GM21360 (cell line): ENCODE data around the gene OR8D2.
A peak's percentile ranks its signal among the peaks of the same experiment; 100 is the strongest.

Experiments
- ATAC-seq: cut with Tn5 transposase; IDR thresholded peaks from one replicate; pipeline ENCODE4 v1.9.1; 2021; ENCODE audit warnings: mild to moderate bottlenecking, moderate library complexity; ENCODE audit not compliant: unreplicated experiment

The OR8D2 gene, protein sequence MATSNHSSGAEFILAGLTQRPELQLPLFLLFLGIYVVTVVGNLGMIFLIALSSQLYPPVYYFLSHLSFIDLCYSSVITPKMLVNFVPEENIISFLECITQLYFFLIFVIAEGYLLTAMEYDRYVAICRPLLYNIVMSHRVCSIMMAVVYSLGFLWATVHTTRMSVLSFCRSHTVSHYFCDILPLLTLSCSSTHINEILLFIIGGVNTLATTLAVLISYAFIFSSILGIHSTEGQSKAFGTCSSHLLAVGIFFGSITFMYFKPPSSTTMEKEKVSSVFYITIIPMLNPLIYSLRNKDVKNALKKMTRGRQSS

DNA sequence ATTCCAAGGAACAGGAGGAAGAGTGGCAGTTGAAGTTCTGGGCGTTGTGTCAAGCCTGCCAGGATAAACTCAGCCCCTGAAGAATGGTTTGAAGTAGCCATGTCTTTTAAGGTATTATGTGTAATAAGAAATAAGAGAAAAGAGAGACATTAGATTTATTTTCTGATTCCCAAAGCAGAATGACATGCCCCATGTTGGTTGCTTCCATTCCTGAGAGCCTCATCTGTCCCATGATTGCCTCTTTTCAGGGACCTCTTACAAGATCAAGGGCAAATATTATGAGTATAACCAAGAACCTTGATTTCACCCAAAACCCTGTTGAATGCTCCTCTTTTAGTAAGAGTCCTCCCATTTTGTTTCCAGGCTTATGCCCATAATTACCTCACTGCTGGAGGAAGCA, at the start of gene OR8D2:
Gene OR8D2 (minus strand): TSS at position 101 of the 400 bp plus-strand sequence. CDS start 0 bp downstream, at position 101.
- no peak for ATAC-seq

DNA sequence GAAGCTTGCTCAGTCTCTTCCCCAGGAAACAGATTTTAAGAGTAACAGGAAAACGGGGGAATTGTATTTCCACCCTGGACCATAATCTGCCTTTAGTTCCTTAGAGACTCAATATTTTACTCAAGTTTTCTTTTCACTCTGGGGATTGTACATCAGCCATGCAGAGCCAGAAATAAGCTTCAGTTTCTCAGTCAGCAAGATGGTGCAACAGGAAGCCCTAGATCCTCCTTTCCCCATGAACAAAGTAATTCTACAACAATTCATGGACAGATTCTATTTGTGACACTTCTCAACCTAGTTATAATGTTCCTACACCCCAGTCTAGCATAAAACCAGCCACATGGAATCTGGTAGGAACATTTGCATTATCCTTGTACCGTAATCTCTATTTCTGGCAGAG, 39.6 kb upstream of the OR8D2 start:
- ATAC-seq, result no peak

DNA sequence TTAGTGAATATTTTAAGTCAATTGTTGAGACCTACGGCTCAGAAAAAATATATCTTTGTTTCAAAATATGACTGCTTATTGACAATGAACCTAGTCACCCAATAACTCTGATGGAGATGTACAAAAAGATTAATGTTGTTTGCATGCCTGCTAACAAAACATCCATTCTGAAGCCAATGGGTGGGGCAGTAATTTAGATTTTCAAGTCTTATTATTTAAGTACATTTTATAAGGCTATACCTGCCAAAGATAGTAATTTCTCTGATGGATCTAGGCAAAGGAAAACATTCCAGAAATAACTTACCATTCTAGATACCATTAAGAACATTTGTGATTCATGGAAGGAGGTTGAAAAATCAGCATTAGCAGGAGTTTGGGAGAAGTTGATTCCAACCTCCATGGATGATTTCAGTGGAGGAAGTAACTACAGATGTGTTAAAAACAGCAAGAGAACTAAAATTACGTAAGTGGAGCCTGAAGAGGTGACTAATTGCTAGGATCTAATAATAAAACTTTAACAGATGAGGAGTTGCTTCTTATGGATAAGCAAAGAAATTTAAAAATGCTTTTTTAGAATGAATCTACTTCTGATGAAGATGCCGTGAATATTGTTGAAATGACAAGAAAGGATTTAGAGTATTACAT, 26.4 kb upstream of the OR8D2 start:
- ATAC-seq, result no peak

DNA sequence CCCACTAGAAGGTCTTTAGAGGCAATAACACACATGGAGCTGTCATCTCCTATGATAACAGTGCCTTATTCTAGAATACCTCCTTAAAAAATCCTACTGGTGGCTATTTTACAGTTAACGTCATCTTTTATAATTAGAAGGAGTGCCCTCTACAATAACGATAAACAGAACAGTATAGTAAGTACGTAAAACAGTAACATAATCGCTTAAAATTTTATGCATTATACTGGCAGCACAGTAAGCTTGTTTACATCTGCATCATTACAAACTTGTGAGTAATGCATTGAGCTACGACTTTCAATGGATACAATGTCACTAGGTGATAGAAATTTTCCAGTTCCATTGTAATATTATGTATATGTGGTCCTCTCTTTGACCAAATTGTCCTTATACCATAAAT, 24.3 kb upstream of the OR8D2 start:
- ATAC-seq, result no peak

DNA sequence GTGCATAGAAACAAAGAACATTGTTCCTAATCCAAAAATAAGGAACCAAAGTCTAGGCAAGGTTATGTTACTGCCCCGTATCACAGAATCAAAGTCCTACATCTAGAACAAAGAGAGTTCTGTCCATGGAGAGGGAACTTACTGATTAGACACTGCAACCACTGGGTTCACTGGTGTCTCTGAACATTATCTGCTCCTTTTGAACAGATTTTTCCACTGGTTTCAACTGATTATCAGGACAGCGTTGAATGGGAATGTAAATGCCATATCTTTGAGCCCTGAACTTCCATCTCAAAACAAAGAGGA, 20.1 kb upstream of the OR8D2 start:
- ATAC-seq, result no peak

DNA sequence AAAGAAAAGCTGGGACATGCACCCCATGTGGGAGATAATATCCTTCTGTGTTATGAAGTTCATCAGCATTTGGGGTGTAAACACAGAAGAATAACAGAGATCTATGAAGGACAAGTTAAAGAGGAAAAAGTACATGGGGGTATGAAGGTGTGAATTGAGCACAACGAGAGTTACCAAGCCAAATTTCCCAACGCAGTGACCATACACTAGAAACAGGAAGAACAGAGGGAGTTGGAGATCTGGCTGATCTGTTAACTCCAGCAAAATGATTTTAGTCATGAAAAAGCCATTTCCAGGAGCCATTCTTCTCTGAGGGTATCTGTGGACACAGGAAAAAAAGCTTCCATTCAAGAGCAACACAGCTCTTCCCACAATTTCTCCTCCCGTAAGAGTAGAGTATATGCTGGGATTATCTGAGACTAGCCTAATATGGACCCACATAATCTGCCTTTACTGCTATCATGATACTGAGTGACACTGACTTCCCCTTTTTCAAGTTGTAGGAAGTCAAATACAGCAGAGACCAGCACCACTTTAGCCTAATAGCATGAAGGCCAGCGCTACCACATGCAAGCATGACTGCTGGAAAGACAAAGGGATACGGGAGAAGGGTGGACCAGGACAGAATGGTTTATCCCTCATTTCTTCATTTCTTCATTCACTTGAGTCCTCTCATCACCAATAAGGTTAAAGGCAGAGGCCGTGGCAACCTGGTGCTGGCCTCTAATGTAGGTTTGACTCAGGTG, 19.6 kb upstream of the OR8D2 start:
- ATAC-seq, result no peak

DNA sequence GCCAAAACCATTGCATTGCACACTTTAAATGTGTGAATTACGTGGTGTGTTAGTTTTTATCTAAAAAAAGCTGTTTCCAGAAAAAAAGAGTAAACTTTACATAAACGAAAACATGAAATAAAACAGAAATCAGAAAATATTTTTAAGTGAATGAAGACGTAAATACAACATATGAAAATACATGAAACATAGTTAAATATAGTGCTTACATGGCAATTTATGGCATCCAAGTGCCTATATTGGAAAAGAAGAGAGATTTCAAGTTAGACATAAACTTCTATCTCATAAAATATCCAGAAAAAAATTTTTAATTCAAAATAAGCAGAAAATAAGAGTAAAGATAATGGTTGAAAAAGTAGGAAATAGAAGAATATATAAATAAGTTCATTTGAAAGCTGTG, 11.9 kb upstream of the OR8D2 start:
- no peak for ATAC-seq

DNA sequence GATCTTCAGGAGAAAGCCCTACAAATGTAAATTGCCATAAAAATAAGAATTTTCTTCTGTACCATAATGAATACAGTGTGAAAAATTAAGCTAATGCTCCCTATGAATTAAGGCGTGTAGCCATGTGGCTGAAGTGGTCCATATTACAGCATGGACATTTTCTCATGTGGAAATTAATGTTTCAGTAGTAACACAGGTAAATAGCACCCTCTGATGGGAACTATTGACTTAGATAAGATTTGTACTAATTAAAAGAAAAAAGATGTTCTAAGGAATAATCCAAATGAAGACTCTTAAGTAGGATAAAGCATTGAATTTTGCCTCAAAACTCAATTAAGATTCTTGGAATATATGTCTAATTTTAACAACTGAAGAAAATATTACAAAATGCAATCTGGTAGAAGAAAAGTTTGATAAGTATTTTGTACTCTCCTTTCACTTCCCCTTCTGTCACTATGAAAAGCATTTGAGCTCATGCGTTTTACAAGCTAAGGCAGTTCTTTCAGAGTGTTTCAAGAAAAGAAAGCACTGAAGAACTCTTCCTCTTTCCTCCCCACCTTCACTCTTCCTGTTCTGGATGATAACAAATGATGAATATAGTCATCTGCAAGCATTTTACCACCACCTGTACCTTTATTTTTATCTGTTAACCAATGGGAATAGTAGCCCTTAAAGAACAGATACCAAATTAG, 9.9 kb upstream of the OR8D2 start:
- peak; percentile 95 for ATAC-seq

DNA sequence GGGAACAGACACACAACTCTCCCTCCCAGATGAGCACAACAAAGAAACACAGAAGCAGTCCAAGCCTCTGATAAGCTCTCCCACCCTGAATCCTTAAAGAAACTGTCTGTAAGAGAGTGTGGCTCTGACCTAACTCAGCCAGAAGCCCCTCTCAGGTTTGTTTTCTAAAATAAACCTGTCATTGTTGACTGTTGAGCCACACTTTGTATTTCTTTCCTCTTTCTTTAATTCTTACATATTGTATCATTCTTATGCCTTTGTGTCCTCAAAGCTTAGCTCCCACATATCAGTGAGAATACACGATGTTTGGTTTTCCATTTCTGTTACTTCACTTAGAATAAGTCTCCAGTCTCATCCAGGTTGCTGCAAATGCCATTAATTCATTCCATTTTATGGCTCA, 7.8 kb upstream of the OR8D2 start:
- ATAC-seq, result no peak

DNA sequence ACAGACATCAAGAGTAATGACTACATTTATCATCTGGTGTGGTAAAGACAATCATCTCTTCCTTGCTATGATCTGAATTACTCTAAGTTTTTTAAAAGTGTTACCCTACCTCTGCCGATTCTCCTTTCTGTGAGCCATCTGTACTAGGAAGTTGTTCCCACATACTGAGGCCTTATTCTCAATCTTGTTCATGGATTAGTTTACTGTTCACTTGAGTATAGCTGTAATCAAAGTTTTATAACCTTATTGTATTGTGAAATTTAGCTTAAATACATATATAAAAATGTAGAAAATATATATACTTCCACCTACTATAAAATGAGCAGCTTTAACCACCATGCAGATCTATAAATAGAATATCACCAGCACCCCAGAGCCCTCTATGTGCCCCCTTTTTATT, 2.4 kb upstream of the OR8D2 start:
- no peak for ATAC-seq

DNA sequence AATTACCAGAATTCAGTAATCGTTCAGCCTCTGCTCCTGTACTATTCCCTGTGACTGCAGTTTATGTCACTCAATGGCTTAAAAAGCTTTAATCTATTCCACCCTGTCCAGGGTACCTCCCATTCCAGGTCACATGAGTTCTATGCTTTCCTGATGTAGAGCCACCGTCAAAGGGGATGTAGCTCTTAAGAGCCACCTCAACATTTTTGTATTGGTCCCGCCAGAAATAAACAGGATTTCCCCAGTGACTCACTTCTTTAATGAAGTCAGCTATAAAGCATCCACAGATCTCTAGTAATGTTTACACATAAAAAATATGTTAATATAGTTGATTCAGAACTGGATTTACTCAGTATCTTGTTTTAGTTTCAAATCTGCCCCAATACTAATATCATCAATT, 4.9 kb downstream of the OR8D2 start:
- ATAC-seq, result no peak

DNA sequence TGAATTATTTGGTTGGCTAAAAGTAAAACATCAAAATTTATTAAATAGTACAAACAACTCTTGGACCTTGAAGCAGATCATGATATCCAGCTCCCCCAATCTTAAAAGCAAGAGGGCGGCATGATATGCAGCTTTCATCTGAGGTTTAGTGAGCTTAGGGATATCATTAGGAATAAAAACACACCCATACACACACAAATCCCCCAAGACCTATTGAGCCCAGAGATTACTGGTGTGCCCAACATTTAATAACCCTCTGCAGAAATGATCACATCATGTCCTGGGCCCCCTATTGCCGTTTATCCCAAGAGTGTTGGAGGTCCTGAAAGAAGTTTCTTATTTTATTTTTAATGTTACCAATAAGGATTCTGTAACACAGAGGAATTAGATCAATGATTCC, 6.1 kb downstream of the OR8D2 start, which contains the start of gene OR8D1:
Gene OR8D1 (minus strand): TSS at position 101 of the 400 bp plus-strand sequence. CDS start 3,183 bp downstream, outside the sequence.
- no peak for ATAC-seq

DNA sequence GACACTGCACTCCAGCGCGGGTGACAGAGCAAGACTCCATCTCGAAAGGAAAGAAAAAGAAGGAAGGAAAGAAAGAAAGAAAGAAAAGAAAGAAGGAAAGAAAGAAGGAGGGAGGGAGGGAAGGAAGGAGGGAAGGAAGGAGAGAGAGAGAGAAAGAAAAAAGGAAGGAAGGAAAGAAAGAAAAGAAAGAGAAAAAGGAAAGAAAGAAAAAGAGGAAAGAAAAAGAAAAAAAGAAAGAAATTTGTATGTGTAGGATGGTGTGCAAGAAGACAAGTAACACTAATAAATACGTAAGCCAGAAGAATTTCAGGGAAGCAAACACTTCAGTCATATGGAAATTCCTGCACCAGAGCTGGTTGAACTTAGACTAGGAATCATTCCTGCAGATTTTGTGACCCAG, 6.9 kb downstream of the OR8D2 start:
- no peak for ATAC-seq

DNA sequence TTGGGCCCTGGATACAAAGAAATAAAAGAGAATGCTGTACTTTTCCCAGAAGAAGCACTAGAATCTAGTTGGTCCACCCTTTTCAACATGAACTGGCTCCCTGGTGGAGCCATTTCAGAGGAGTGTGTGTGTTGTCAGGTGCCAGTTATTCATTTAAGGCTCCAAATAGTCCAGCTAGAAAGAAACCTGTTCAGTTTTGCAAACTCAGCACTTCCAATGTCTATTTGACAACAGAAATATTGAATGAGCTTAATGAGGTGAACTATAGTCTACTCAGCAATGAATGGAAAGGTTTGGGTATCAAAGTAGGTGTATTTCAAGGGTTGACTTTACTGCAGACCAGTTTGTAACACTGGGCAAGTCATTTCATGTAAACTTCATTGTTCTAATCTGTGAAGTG, 8.3 kb downstream of the OR8D2 start:
- no peak for ATAC-seq

DNA sequence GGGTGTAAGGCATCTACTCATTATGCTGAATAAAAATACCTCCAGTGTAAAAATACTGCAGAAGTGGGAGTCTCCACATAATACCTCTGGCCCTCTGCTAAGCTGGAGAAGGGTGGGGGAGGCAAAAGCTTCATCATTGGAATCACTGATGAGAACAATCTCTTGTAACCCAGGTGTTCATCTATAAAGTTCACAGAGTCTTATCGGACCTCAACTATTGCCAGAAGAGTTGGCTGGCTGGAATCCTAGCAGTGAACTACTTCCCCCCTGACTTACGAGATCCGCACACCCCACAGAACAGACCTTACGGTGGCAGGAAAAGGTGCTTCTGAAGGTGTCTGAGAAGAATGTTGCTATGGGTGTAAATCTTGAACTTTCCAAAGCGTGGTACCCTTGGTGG, 8.7 kb downstream of the OR8D2 start:
- no peak for ATAC-seq

DNA sequence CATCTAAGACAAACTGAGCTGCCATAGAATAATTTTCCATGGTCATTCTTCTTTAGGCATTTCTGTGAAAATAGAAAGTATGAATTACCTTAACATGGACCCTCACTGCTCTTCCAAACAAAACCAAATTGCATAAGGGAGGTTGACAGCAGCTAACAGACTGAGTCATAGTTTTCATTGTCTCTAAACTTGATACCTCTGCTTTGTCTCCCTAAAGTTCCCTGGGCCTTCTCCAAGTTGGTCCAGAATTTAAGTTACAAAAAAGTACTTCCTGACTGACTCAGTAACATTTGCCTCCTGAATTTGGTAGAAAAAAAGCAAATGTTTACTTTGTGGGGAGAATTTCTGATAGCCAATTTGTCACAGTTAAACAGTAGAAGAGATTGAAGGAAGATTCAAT, 9.3 kb downstream of the OR8D2 start:
- ATAC-seq, result no peak

DNA sequence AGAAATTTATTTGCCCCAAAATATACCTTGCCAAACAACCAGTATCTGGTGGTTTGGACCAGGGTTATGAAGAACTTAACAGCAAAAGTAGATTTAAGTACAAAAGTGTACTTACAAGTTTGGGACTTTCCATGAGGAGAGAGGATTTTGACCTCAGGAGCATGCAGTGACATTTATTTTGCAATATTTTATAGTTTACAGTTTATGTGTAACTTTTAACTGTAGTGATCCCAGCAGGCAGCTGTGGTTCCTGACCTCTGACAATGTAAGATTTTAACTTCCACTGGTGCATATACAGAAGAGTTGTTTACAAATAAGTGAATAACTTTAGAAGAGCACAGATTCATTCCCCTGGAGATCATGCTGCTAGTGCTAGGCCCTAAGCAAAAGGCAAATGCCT, 12.9 kb downstream of the OR8D2 start:
- no peak for ATAC-seq

DNA sequence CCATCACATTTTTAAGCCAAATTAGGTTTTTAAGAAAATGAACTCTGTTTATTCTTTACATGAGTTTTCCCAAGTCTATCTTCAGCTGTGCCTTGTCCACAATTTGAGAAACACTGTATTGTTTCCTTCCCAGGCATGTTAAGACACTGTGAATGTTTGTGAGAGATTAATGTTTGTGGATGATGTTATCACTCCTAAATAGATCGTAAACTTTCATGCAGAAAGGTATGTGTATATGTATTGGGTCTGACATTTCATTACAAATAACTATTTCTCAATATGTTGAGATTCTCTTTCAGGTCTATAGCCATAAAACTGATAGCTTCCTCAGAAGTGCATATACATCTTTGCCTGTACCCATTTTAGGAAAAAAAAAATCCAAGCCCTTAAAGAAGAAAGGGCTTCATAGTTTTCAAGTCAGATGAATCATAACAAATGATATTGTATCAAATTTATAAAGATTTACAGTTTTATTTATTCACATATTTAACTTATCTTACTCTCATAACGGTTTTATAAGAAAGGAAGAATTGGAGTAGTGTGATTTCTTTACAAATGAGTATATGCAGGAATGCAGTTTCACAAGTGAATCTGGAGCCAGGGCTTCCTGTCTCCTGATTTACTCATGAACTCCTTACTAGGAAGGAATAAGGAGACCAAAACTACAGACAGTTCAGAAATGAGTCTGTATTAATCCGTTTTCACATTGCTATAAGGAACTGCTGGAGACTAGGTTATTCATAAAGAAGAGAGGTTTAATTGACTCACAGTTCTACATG, 17.5 kb downstream of the OR8D2 start:
- ATAC-seq, result no peak

DNA sequence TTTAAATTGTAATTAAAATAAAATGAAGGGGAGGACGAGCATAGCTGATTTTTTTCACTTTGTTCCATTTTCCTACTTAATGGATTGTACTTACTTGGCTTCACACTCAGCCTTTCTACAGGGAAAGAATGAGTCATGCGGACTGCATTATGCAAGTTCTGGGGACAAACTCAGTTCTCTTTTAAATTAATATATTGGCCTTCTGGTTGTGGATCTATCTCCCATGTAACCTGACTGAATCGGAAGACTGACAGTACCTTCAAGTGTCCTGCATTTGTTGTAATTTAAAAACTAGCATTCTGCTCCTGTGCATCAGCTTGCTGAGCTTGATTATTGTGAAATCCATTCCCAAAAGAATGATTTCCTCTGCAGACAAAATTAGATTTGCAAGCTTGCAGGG, 18.4 kb downstream of the OR8D2 start:
- no peak for ATAC-seq

DNA sequence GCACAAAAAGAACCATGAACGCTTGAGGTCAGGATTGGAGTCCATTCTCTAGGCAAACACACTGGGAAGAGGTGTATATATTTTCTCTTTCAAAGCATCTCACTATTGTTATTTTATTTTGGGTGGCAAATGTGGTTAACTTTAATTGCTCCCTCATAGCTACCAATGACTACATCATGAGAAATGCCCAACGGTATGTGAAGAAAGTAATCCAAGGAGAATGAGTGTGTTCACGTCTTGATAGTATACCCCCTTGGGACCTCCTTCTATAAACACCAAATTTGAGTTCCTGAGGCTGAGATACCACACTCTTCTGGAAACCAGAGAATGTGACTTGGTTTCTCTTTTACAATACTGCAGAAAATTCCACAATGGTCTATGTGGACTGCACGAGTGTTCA, 22.1 kb downstream of the OR8D2 start:
- ATAC-seq, result no peak

DNA sequence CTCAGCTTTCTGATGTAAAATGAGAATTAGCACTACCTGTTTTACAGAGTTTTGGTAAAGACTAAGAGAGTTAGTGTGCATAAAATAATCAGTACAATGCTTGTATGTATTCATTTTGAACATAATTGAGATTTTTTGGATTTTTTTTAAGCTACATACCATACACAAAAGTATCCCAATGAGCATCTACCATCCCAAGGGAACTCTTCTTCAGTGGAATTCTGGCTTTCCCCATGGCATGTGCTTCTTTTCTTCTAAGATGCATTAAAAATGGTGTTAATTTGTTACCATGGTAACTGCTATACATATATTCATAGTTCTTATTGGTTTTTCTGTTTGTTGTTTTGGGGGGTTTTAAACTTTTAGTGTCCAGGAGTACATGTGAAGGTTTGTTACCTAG, 24.0 kb downstream of the OR8D2 start:
- no peak for ATAC-seq
